ENCODE measurements around the gene IL6R. TPM values are rescaled to one million over a fixed set of nuclear protein-coding genes. Genes with fewer than 3 reads are reported as not detected.

The IL6R gene
- total RNA-seq, 1 donor from 2014 or later: 2.2 TPM

GRCh38 chr1:154398678-154399077 is 6.5 kb upstream of the IL6R start:
- FAIRE-seq: no peak

DNA sequence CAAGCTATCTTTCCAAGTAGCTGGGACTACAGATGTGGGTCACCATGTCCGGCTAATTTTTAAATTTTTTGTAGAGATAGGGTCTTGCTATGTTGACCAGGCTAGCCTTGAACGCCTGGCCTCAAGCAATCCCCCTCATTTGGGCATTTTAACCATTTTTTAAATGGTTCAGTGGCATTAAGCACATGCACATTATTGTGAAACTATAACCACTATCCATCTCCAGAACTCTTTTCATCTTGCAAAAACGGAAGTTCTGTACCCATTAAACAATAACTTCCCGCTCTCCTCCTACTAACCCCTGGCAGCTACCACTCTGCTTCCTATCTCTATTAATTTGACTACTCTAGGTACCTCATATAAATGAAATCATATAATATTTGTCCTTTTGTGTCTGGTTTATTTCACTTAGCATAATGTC is 4.8 kb upstream of the IL6R start:
- FAIRE-seq (no peak), DNase-seq (ENCODE audit: low read depth) (no peak)
- Histone ChIP-seq H2AFZ (ENCODE audit: low read depth, low read length) (no peak overlapping the region), H3K36me3 (ENCODE audit: insufficient read depth, low read length) (no peaks in the 10 kb centered on the region), H3K4me1 (ENCODE audit: insufficient read depth, low read length) (peaks cover 6% of the 10 kb centered on the region), H3K4me3 (ENCODE audit: insufficient read depth, low read depth, low read length) (no peak overlapping the region), H3K79me2 (ENCODE audit: insufficient read depth, low read length) (no peaks in the 10 kb centered on the region), H3K27me3 (ENCODE audit: insufficient read depth, low read length) (peaks cover 8% of the 10 kb centered on the region), H3K27ac (ENCODE audit: low read depth, low read length) (no peak overlapping the region), H3K9ac (ENCODE audit: low read length) (no peak overlapping the region), H4K20me1 (ENCODE audit: insufficient read depth, low read length) (no peaks in the 10 kb centered on the region), H3K9me3 (ENCODE audit: insufficient read depth, low read depth, low read length) (no peaks in the 10 kb centered on the region), H3K4me2 (ENCODE audit: low read length) (no peak overlapping the region)
- Mint-ChIP-seq H3K36me3 (ENCODE audit: low read depth, unreplicated experiment) (peaks cover 2% of the 10 kb centered on the region), H3K4me1 (ENCODE audit: low read depth, unreplicated experiment) (peaks cover 1% of the 10 kb centered on the region), H3K4me3 (ENCODE audit: unreplicated experiment) (no peak overlapping the region), H3K27me3 (ENCODE audit: low read depth, unreplicated experiment) (peaks cover 21% of the 10 kb centered on the region), H3K9me3 (ENCODE audit: unreplicated experiment) (peaks cover 6% of the 10 kb centered on the region), H3K27ac (ENCODE audit: unreplicated experiment) (no peak overlapping the region)
- TF ChIP-seq, protein P1, sequence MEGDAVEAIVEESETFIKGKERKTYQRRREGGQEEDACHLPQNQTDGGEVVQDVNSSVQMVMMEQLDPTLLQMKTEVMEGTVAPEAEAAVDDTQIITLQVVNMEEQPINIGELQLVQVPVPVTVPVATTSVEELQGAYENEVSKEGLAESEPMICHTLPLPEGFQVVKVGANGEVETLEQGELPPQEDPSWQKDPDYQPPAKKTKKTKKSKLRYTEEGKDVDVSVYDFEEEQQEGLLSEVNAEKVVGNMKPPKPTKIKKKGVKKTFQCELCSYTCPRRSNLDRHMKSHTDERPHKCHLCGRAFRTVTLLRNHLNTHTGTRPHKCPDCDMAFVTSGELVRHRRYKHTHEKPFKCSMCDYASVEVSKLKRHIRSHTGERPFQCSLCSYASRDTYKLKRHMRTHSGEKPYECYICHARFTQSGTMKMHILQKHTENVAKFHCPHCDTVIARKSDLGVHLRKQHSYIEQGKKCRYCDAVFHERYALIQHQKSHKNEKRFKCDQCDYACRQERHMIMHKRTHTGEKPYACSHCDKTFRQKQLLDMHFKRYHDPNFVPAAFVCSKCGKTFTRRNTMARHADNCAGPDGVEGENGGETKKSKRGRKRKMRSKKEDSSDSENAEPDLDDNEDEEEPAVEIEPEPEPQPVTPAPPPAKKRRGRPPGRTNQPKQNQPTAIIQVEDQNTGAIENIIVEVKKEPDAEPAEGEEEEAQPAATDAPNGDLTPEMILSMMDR (IDR thresholded peaks at IDR 0.05; ENCODE audit: insufficient read depth, low read depth, low read length): no peak
- TF ChIP-seq EZH2 (IDR thresholded peaks at IDR 0.05; ENCODE audit: insufficient read depth, low read length): no peak

More at GRCh38 chr1:154398678-154399077, 6.5 kb upstream of the IL6R start:
- Histone ChIP-seq H3K4me2 (ENCODE audit: low read length) (no peak overlapping the region), H3K4me3 (ENCODE audit: insufficient read depth, low read depth, low read length) (no peak overlapping the region), H3K4me1 (ENCODE audit: insufficient read depth, low read length) (no peaks in the 10 kb centered on the region), H3K79me2 (ENCODE audit: insufficient read depth, low read length) (no peaks in the 10 kb centered on the region), H2AFZ (ENCODE audit: low read depth, low read length) (no peak overlapping the region), H4K20me1 (ENCODE audit: insufficient read depth, low read length) (no peaks in the 10 kb centered on the region), H3K9ac (ENCODE audit: low read length) (no peak overlapping the region), H3K27ac (ENCODE audit: low read depth, low read length) (no peak overlapping the region), H3K9me3 (ENCODE audit: insufficient read depth, low read depth, low read length) (no peaks in the 10 kb centered on the region), H3K27me3 (ENCODE audit: insufficient read depth, low read length) (peaks cover 3% of the 10 kb centered on the region), H3K36me3 (ENCODE audit: insufficient read depth, low read length) (no peaks in the 10 kb centered on the region)
- Mint-ChIP-seq H3K36me3 (ENCODE audit: low read depth, unreplicated experiment) (peaks cover 2% of the 10 kb centered on the region), H3K9me3 (ENCODE audit: unreplicated experiment) (peaks cover 6% of the 10 kb centered on the region), H3K27me3 (ENCODE audit: low read depth, unreplicated experiment) (peaks cover 18% of the 10 kb centered on the region), H3K4me1 (ENCODE audit: low read depth, unreplicated experiment) (peaks cover 1% of the 10 kb centered on the region), H3K4me3 (ENCODE audit: unreplicated experiment) (no peak overlapping the region), H3K27ac (ENCODE audit: unreplicated experiment) (no peak overlapping the region)
- no peak for DNase-seq (ENCODE audit: low read depth)
- TF ChIP-seq, protein P1 (IDR thresholded peaks at IDR 0.05; ENCODE audit: insufficient read depth, low read depth, low read length): no peak
- no peak for TF ChIP-seq EZH2 (IDR thresholded peaks at IDR 0.05; ENCODE audit: insufficient read depth, low read length)

DNA sequence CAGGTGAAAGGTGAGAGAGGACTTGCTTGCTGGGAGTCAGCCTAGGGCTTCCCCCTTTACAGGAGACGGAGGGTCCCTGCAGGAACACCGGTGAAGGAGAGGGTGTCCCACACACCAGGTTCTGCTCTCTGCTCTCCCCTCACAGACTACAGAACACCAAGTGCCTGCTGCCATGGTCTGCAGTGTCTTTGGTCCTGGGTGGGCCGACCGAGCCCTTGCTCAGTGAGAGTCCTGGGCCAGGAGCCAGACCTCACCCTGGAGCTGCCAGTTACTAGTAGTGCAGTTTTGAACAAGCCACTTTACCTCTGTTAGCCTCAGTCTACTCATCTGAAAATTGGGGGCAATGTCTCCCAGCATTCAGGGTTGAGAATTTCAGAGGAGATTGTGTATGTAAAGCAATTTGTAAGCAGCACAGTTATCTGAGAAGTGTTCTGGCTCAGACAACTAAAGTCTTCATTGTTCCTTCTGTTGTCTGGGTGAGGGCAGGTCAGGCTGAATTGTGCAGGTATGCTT is 2.7 kb upstream of the IL6R start:
- Histone ChIP-seq H3K9me3 (ENCODE audit: insufficient read depth, low read depth, low read length) (no peaks in the 10 kb centered on the region), H3K27me3 (ENCODE audit: insufficient read depth, low read length) (peaks cover 8% of the 10 kb centered on the region), H3K79me2 (ENCODE audit: insufficient read depth, low read length) (no peaks in the 10 kb centered on the region), H3K4me3 (ENCODE audit: insufficient read depth, low read depth, low read length) (no peak overlapping the region), H4K20me1 (ENCODE audit: insufficient read depth, low read length) (no peaks in the 10 kb centered on the region), H3K9ac (ENCODE audit: low read length) (no peak overlapping the region), H2AFZ (ENCODE audit: low read depth, low read length) (no peak overlapping the region), H3K4me2 (ENCODE audit: low read length) (no peak overlapping the region), H3K4me1 (ENCODE audit: insufficient read depth, low read length) (peaks cover 24% of the 10 kb centered on the region), H3K36me3 (ENCODE audit: insufficient read depth, low read length) (no peaks in the 10 kb centered on the region), H3K27ac (ENCODE audit: low read depth, low read length) (no peak overlapping the region)
- Mint-ChIP-seq H3K9me3 (ENCODE audit: unreplicated experiment) (no peaks in the 10 kb centered on the region), H3K4me3 (ENCODE audit: unreplicated experiment) (no peak overlapping the region), H3K36me3 (ENCODE audit: low read depth, unreplicated experiment) (no peaks in the 10 kb centered on the region), H3K4me1 (ENCODE audit: low read depth, unreplicated experiment) (peaks cover 15% of the 10 kb centered on the region), H3K27ac (ENCODE audit: unreplicated experiment) (no peak overlapping the region), H3K27me3 (ENCODE audit: low read depth, unreplicated experiment) (peaks cover 19% of the 10 kb centered on the region)
- DNase-seq (ENCODE audit: low read depth): no peak
- TF ChIP-seq EZH2 (IDR thresholded peaks at IDR 0.05; ENCODE audit: insufficient read depth, low read length): no peak
- TF ChIP-seq, protein P1 (IDR thresholded peaks at IDR 0.05; ENCODE audit: insufficient read depth, low read depth, low read length): no peak
- FAIRE-seq: no peak

All from astrocyte (in vitro differentiated cells and primary cell).